ENCODE measurements around the gene UTF1. TPM values are rescaled to one million over a fixed set of nuclear protein-coding genes. Genes with fewer than 3 reads are reported as not detected.

UTF1 gene
- total RNA-seq, 1 donor from 2014 or later = 0.61 TPM

- H3K9me3 Mint-ChIP-seq (ENCODE audit: unreplicated experiment) = no peaks in the 10 kb centered on the region
- DNase-seq = peak; percentile 63
- no peaks in the 10 kb centered on the region for H3K36me3 Mint-ChIP-seq (ENCODE audit: unreplicated experiment)
- no peak for TF ChIP-seq CTCF (IDR thresholded peaks at IDR 0.05; ENCODE audit: partially characterized antibody, unreplicated experiment)
- H3K27ac Mint-ChIP-seq (ENCODE audit: unreplicated experiment) = no peak within 1 kb of the TSS
- no peak within 1 kb of the TSS for H3K4me3 Mint-ChIP-seq (ENCODE audit: unreplicated experiment)
- peaks cover 2% of the 10 kb centered on the region for H3K27me3 Mint-ChIP-seq (ENCODE audit: unreplicated experiment)
- H3K4me1 Mint-ChIP-seq (ENCODE audit: low read depth, unreplicated experiment) = peaks cover 6% of the 10 kb centered on the region
Observed at GRCh38 chr10:133276435-133277201, 46.6 kb downstream of the UTF1 start, which contains the start of gene ADAM8. TSS of gene ADAM8 (minus strand) at chr10:133276868. CDS start at chr10:133276817, 51 bp downstream.

GRCh38 chr10:133277277-133277992 is 47.4 kb downstream of the UTF1 start:
- peaks cover 2% of the 10 kb centered on the region for H3K27me3 Mint-ChIP-seq (ENCODE audit: unreplicated experiment)

GRCh38 chr10:133277993-133278576 is 48.1 kb downstream of the UTF1 start:
- Mint-ChIP-seq H3K4me3 (ENCODE audit: unreplicated experiment) (no peak overlapping the region), H3K36me3 (ENCODE audit: unreplicated experiment) (no peaks in the 10 kb centered on the region), H3K27ac (ENCODE audit: unreplicated experiment) (peak overlapping the region; percentile 64)

More at GRCh38 chr10:133277277-133277992, 47.4 kb downstream of the UTF1 start:
- TF ChIP-seq CTCF (IDR thresholded peaks at IDR 0.05; ENCODE audit: partially characterized antibody, unreplicated experiment) = no peak
- H3K27ac Mint-ChIP-seq (ENCODE audit: unreplicated experiment) = no peak overlapping the region
- H3K4me1 Mint-ChIP-seq (ENCODE audit: low read depth, unreplicated experiment) = peaks cover 6% of the 10 kb centered on the region
- H3K4me3 Mint-ChIP-seq (ENCODE audit: unreplicated experiment) = no peak overlapping the region
- no peak for DNase-seq
- H3K9me3 Mint-ChIP-seq (ENCODE audit: unreplicated experiment) = no peaks in the 10 kb centered on the region
- no peaks in the 10 kb centered on the region for H3K36me3 Mint-ChIP-seq (ENCODE audit: unreplicated experiment)

GRCh38 chr10:133278577-133279265 is 48.7 kb downstream of the UTF1 start:
- Mint-ChIP-seq H3K27me3 (ENCODE audit: unreplicated experiment) (peaks cover 2% of the 10 kb centered on the region), H3K9me3 (ENCODE audit: unreplicated experiment) (no peaks in the 10 kb centered on the region), H3K4me3 (ENCODE audit: unreplicated experiment) (no peak overlapping the region), H3K4me1 (ENCODE audit: low read depth, unreplicated experiment) (peaks cover 6% of the 10 kb centered on the region), H3K27ac (ENCODE audit: unreplicated experiment) (peak overlapping the region; percentile 64), H3K36me3 (ENCODE audit: unreplicated experiment) (no peaks in the 10 kb centered on the region)
- no peak for DNase-seq
- no peak for TF ChIP-seq CTCF (IDR thresholded peaks at IDR 0.05; ENCODE audit: partially characterized antibody, unreplicated experiment)

More at GRCh38 chr10:133277993-133278576, 48.1 kb downstream of the UTF1 start:
- Mint-ChIP-seq H3K9me3 (ENCODE audit: unreplicated experiment) (no peaks in the 10 kb centered on the region), H3K4me1 (ENCODE audit: low read depth, unreplicated experiment) (peaks cover 6% of the 10 kb centered on the region), H3K27me3 (ENCODE audit: unreplicated experiment) (peaks cover 2% of the 10 kb centered on the region)
- no peak for TF ChIP-seq CTCF (IDR thresholded peaks at IDR 0.05; ENCODE audit: partially characterized antibody, unreplicated experiment)
- no peak for DNase-seq
